ENCODE measurements around the gene NPAS2. TPM values are rescaled to one million over a fixed set of nuclear protein-coding genes. Genes with fewer than 3 reads are reported as not detected.
A peak's percentile ranks its signal among the peaks of the same experiment; 100 is the strongest.

Gene NPAS2
- total RNA-seq, 5 donors from 2014 or later (not counting 1 experiment from before 2014, with no cell fraction given) = 3.5 to 9.5 (median 4.4) TPM

DNA sequence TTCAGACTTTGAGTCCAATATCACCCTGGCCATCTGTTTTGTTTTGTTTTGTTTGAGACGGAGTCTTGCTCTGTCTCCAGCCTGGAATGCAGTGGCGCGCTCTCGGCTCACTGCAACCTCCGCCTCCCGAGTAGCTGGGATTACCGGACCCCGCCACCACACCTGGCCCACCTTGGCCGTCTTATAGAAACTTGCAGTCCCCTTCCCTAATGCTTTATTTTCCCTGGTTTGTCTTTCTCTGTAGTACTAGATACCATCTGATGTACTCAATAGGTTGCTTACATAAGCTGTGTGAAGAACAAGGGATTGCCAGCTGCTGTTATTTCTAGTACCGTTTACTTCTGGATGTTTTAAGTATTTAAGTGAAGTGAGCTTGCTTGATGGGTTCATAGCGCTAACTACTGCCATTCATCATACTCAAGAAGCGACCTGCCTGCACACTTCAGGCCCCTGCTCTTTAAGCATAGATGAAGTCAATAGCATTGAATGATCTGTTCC, 183.4 kb downstream of the NPAS2 start:
- Histone ChIP-seq H3K4me1 (ENCODE audit: control insufficient read depth in 1 of 2, extremely low read depth in 1 of 2, insufficient read depth in 2 of 2, low read length in 2 of 2) (peaks cover 10 to 31% of the 10 kb centered on the region in 2 experiments), H3K36me3 (ENCODE audit: control insufficient read depth in 2 of 2, extremely low read depth in 1 of 2, insufficient read depth in 1 of 2, low read length in 1 of 2) (peaks cover 4 to 49% of the 10 kb centered on the region in 2 donors), H3K9me3 (no peaks in the 10 kb centered on the region), H3K27ac (ENCODE audit: low read length) (peak overlapping the region; percentile 87), H3K4me3 (ENCODE audit: control insufficient read depth in 1 of 2, extremely low read depth in 1 of 2, low read length in 1 of 2) (peak overlapping the region; percentile 96 to 98), H3K27me3 (replicated peaks in 1 of 2; ENCODE audit: control insufficient read depth in 2 of 2, extremely low read depth in 1 of 2, insufficient read depth in 2 of 2, low read length in 1 of 2) (no peaks in the 10 kb centered on the region)
- Mint-ChIP-seq H3K9me3 (no peaks in the 10 kb centered on the region), H3K36me3 (peaks cover 48% of the 10 kb centered on the region), H3K27me3 (no peaks in the 10 kb centered on the region), H3K27ac (peak overlapping the region; percentile 96 to 97), H3K4me1 (peaks cover 52 to 57% (median 55%) of the 10 kb centered on the region in 3 donors), H3K4me3 (peak overlapping the region; percentile 88 to 96 (median 95))
- 41% methylated on average over 4 of the region's 12 CpGs for WGBS (ENCODE audit: insufficient coverage)
- ChIA-PET POLR2A (interaction anchor here (0.5 to 1.1 kb wide), 4 partner anchors 10 to 440 kb away, joined by 3 to 12 read pairs (median 6); partner anchors contain the start of gene PDCL3 (in 1 of the 2)), CTCF (interaction anchor here in 1 of 2 donors (0.5 to 1.9 kb wide), 3 partner anchors 9 to 214 kb away, joined by 5 to 13 read pairs (median 6); partner anchors contain the start of gene TBC1D8)
- ATAC-seq (replicated peaks in 1 of 4) (no peak), DNase-seq (no peak)

GRCh38 chr2:101004620-101005325, 184.8 kb downstream of the NPAS2 start:
- H3K27ac ChIP-seq (ENCODE audit: low read length) = peak overlapping the region; percentile 2
- Mint-ChIP-seq H3K4me1 (peaks cover 55 to 62% (median 58%) of the 10 kb centered on the region in 3 donors), H3K27ac (peak overlapping the region; percentile 96 to 97), H3K27me3 (no peaks in the 10 kb centered on the region), H3K9me3 (no peaks in the 10 kb centered on the region), H3K4me3 (peak overlapping the region; percentile 88 to 96 (median 95)), H3K36me3 (peaks cover 49% of the 10 kb centered on the region)
- 77% methylated on average over 8 of the region's 12 CpGs for WGBS (ENCODE audit: insufficient coverage)
- H3K4me3 ChIP-seq (ENCODE audit: control insufficient read depth in 1 of 2, extremely low read depth in 1 of 2, low read length in 1 of 2) = no peak overlapping the region
- H3K4me1 ChIP-seq (ENCODE audit: control insufficient read depth in 1 of 2, extremely low read depth in 1 of 2, insufficient read depth in 2 of 2, low read length in 2 of 2) = peaks cover 10 to 31% of the 10 kb centered on the region in 2 experiments
- H3K9me3 ChIP-seq = no peaks in the 10 kb centered on the region
- CTCF ChIA-PET = interaction anchor here in 1 of 2 donors (0.7 kb wide), 1 partner anchor 1236 kb away, joined by 3 read pairs; no protein-coding TSS in a partner anchor
- ATAC-seq (replicated peaks in 1 of 4) = no peak
- POLR2A ChIA-PET = no interaction called here
- no peaks in the 10 kb centered on the region for H3K27me3 ChIP-seq (replicated peaks in 1 of 2; ENCODE audit: control insufficient read depth in 2 of 2, extremely low read depth in 1 of 2, insufficient read depth in 2 of 2, low read length in 1 of 2)
- DNase-seq = no peak
- peaks cover 4 to 52% of the 10 kb centered on the region in 2 donors for H3K36me3 ChIP-seq (ENCODE audit: control insufficient read depth in 2 of 2, extremely low read depth in 1 of 2, insufficient read depth in 1 of 2, low read length in 1 of 2)

- Histone ChIP-seq H3K27ac (ENCODE audit: low read length) (no peak overlapping the region), H3K36me3 (ENCODE audit: control insufficient read depth in 2 of 2, extremely low read depth in 1 of 2, insufficient read depth in 1 of 2, low read length in 1 of 2) (peaks cover 4 to 63% of the 10 kb centered on the region in 2 donors), H3K4me3 (ENCODE audit: control insufficient read depth in 1 of 2, extremely low read depth in 1 of 2, low read length in 1 of 2) (no peak overlapping the region), H3K4me1 (ENCODE audit: control insufficient read depth in 1 of 2, extremely low read depth in 1 of 2, insufficient read depth in 2 of 2, low read length in 2 of 2) (peaks cover 10 to 31% of the 10 kb centered on the region in 2 experiments), H3K9me3 (no peaks in the 10 kb centered on the region), H3K27me3 (replicated peaks in 1 of 2; ENCODE audit: control insufficient read depth in 2 of 2, extremely low read depth in 1 of 2, insufficient read depth in 2 of 2, low read length in 1 of 2) (no peaks in the 10 kb centered on the region)
- peaks cover 55 to 62% (median 57%) of the 10 kb centered on the region in 3 donors for H3K4me1 Mint-ChIP-seq
- H3K27ac Mint-ChIP-seq = peak overlapping the region; percentile 23 to 47
- POLR2A ChIA-PET = no interaction called here
- DNase-seq (no peak), ATAC-seq (replicated peaks in 1 of 4) (no peak)
- peaks cover 53% of the 10 kb centered on the region for H3K36me3 Mint-ChIP-seq
- H3K4me3 Mint-ChIP-seq = no peak overlapping the region
- H3K9me3 Mint-ChIP-seq = no peaks in the 10 kb centered on the region
- H3K27me3 Mint-ChIP-seq = no peaks in the 10 kb centered on the region
- CTCF ChIA-PET = interaction anchor here in 1 of 2 donors (0.6 kb wide), 1 partner anchor 8 kb away, joined by 6 read pairs; no protein-coding TSS in a partner anchor
- WGBS (ENCODE audit: insufficient coverage) = 50% methylated on average over 1 of the region's 4 CpGs
Observed at GRCh38 chr2:101006065-101006715, 186.3 kb downstream of the NPAS2 start.

DNA sequence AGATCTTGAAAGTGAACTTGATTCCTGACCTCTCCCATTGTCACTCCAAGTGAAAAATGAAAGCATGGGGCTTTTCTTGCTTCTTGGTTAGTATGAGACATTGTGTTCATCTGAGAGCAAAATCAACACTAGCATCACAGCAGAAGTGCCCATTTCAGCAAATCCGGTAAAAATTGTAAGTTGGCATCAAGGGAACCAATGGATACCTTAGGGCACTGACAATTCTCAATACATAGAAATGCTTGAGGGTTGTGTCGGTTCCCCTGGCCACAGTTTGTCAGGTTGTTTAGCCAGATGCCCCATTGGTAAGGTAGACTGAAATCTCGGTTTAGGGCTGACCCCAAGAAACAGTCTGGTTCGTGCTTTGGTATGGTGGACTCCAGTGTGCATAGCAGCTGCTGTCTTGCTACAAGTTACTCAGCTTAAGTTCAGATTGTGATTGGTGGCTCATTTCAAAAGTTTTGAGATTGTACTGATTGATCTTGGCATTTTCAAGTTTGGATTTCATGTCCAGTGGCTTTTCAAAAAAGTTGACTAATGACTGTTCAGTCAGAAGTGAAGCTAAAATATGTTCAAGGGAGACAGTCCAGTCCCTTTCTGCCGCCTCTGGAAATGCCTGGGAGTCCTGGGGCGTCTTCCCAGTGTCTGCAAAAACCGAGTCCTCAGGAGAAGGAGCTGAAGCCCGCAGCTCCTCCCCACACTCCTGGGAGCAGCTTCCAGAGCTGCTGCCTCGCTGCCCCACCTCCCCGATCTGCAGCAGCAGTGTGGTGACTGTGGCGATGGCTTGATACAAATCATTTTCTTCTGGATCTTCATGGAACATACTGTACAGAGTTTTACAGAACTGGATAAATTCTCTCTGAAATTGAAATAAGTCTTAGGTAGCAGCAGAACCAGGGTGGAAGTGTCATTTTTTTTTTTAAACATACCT, 187.7 kb downstream of the NPAS2 start:
- peaks cover 4 to 68% of the 10 kb centered on the region in 2 donors for H3K36me3 ChIP-seq (ENCODE audit: control insufficient read depth in 2 of 2, extremely low read depth in 1 of 2, insufficient read depth in 1 of 2, low read length in 1 of 2)
- CTCF ChIA-PET = interaction anchor here in 1 of 2 donors (1.4 kb wide), 1 partner anchor 198 kb away, joined by 4 read pairs; no protein-coding TSS in a partner anchor
- 94% methylated on average over 7 of the region's 11 CpGs for WGBS (ENCODE audit: insufficient coverage)

GRCh38 chr2:101011152-101011551, 191.2 kb downstream of the NPAS2 start:
- H3K27me3 ChIP-seq (replicated peaks in 1 of 2; ENCODE audit: control insufficient read depth in 2 of 2, extremely low read depth in 1 of 2, insufficient read depth in 2 of 2, low read length in 1 of 2) = no peaks in the 10 kb centered on the region
- H3K4me3 Mint-ChIP-seq = no peak overlapping the region
- DNase-seq (no peak), ATAC-seq (replicated peaks in 1 of 4) (no peak)
- WGBS (ENCODE audit: insufficient coverage) = 86% methylated on average over 4 of the region's 10 CpGs
- no peaks in the 10 kb centered on the region for H3K4me1 ChIP-seq (ENCODE audit: control insufficient read depth in 1 of 2, extremely low read depth in 1 of 2, insufficient read depth in 2 of 2, low read length in 2 of 2)
- H3K36me3 ChIP-seq (ENCODE audit: control insufficient read depth in 2 of 2, extremely low read depth in 1 of 2, insufficient read depth in 1 of 2, low read length in 1 of 2) = peaks cover 4 to 42% of the 10 kb centered on the region in 2 donors
- H3K27ac Mint-ChIP-seq = peak overlapping the region in 1 of 2 donors; percentile 55
- no peak overlapping the region for H3K27ac ChIP-seq (ENCODE audit: low read length)
- H3K36me3 Mint-ChIP-seq = peaks cover 23% of the 10 kb centered on the region
- H3K9me3 ChIP-seq = no peaks in the 10 kb centered on the region
- POLR2A ChIA-PET = interaction anchor here in 1 of 2 donors (0.6 kb wide), 1 partner anchor 497 kb away, joined by 3 read pairs; no protein-coding TSS in a partner anchor
- no peaks in the 10 kb centered on the region for H3K27me3 Mint-ChIP-seq
- CTCF ChIA-PET = interaction anchor here in 1 of 2 donors (0.7 kb wide), 1 partner anchor 402 kb away, joined by 4 read pairs; no protein-coding TSS in a partner anchor
- H3K4me3 ChIP-seq (ENCODE audit: control insufficient read depth in 1 of 2, extremely low read depth in 1 of 2, low read length in 1 of 2) = no peak overlapping the region
- H3K9me3 Mint-ChIP-seq = no peaks in the 10 kb centered on the region
- peaks cover 22 to 29% (median 23%) of the 10 kb centered on the region in 3 donors for H3K4me1 Mint-ChIP-seq

More for the DNA sequence above, 187.7 kb downstream of the NPAS2 start:
- H3K27me3 ChIP-seq (replicated peaks in 1 of 2; ENCODE audit: control insufficient read depth in 2 of 2, extremely low read depth in 1 of 2, insufficient read depth in 2 of 2, low read length in 1 of 2) = no peaks in the 10 kb centered on the region
- H3K4me1 ChIP-seq (ENCODE audit: control insufficient read depth in 1 of 2, extremely low read depth in 1 of 2, insufficient read depth in 2 of 2, low read length in 2 of 2) = peaks cover 10 to 25% of the 10 kb centered on the region in 2 experiments
- peaks cover 51% of the 10 kb centered on the region for H3K36me3 Mint-ChIP-seq
- peak overlapping the region in 1 of 2 donors; percentile 3 for H3K27ac Mint-ChIP-seq
- DNase-seq (no peak), ATAC-seq (replicated peaks in 1 of 4) (no peak)
- no peak overlapping the region for H3K4me3 Mint-ChIP-seq
- no peaks in the 10 kb centered on the region for H3K9me3 ChIP-seq
- no peaks in the 10 kb centered on the region for H3K9me3 Mint-ChIP-seq
- no peak overlapping the region for H3K4me3 ChIP-seq (ENCODE audit: control insufficient read depth in 1 of 2, extremely low read depth in 1 of 2, low read length in 1 of 2)
- POLR2A ChIA-PET = interaction anchor here in 1 of 2 donors (0.5 kb wide), 1 partner anchor 1555 kb away, joined by 3 read pairs; no protein-coding TSS in a partner anchor
- peaks cover 54 to 63% (median 57%) of the 10 kb centered on the region in 3 donors for H3K4me1 Mint-ChIP-seq
- no peak overlapping the region for H3K27ac ChIP-seq (ENCODE audit: low read length)
- H3K27me3 Mint-ChIP-seq = no peaks in the 10 kb centered on the region

All from T-cell (primary cell).